ENCODE measurements around the gene DYNC1H1.

DYNC1H1 gene

GRCh38 chr14:102029956-102030355 is 65.6 kb downstream of the DYNC1H1 start:
- in situ Hi-C loops (cut with MboI; ENCODE audit: low sequenced_read_pairs), result no loop called here

GRCh38 chr14:102033241-102033640 is 68.9 kb downstream of the DYNC1H1 start:
- in situ Hi-C loops (cut with MboI; ENCODE audit: low sequenced_read_pairs), result no loop called here

- in situ Hi-C loops (cut with MboI; ENCODE audit: low sequenced_read_pairs), result no loop called here
These were observed 69.9 kb downstream of the DYNC1H1 start for GRCh38 chr14:102034301-102034700.

- in situ Hi-C loops (cut with MboI; ENCODE audit: low sequenced_read_pairs), result no loop called here
These were observed 71.5 kb downstream of the DYNC1H1 start for GRCh38 chr14:102035914-102036313.

GRCh38 chr14:102037686-102038085 is 73.3 kb downstream of the DYNC1H1 start:
- in situ Hi-C loops (cut with MboI; ENCODE audit: low sequenced_read_pairs), result no loop called here

GRCh38 chr14:102039157-102039556 is 74.8 kb downstream of the DYNC1H1 start:
- in situ Hi-C loops (cut with MboI; ENCODE audit: low sequenced_read_pairs), result no loop called here

GRCh38 chr14:102040153-102040552 is 75.8 kb downstream of the DYNC1H1 start:
- in situ Hi-C loops (cut with MboI; ENCODE audit: low sequenced_read_pairs), result no loop called here

- in situ Hi-C loops (cut with MboI; ENCODE audit: low sequenced_read_pairs), result no loop called here
These were observed 78.3 kb downstream of the DYNC1H1 start for GRCh38 chr14:102042699-102043098.

- in situ Hi-C loops (cut with MboI; ENCODE audit: low sequenced_read_pairs), result no loop called here
These were observed 79.1 kb downstream of the DYNC1H1 start for GRCh38 chr14:102043251-102044025.

- in situ Hi-C loops (cut with MboI; ENCODE audit: low sequenced_read_pairs), result no loop called here
These were observed 80.2 kb downstream of the DYNC1H1 start for GRCh38 chr14:102044566-102044965.

- in situ Hi-C loops (cut with MboI; ENCODE audit: low sequenced_read_pairs), result no loop called here
These were observed 82.2 kb downstream of the DYNC1H1 start for GRCh38 chr14:102046337-102047278.

- in situ Hi-C loops (cut with MboI; ENCODE audit: low sequenced_read_pairs), result no loop called here
These were observed 83.6 kb downstream of the DYNC1H1 start for GRCh38 chr14:102047808-102048540.

- in situ Hi-C loops (cut with MboI; ENCODE audit: low sequenced_read_pairs), result loop anchor here (25.0 kb wide), 1 partner anchor 263 kb away; the partner anchor contains the start of genes MOK and ZNF839
These were observed 85.1 kb downstream of the DYNC1H1 start for GRCh38 chr14:102049258-102050025.

GRCh38 chr14:102050026-102050405 is 85.6 kb downstream of the DYNC1H1 start:
- in situ Hi-C loops (cut with MboI; ENCODE audit: low sequenced_read_pairs), result loop anchor here (25.0 kb wide), 1 partner anchor 262 kb away; the partner anchor contains the start of genes MOK and ZNF839

GRCh38 chr14:102050625-102051024 is 86.3 kb downstream of the DYNC1H1 start:
- in situ Hi-C loops (cut with MboI; ENCODE audit: low sequenced_read_pairs), result loop anchor here (25.0 kb wide), 1 partner anchor 262 kb away; the partner anchor contains the start of genes MOK and ZNF839

- in situ Hi-C loops (cut with MboI; ENCODE audit: low sequenced_read_pairs), result loop anchor here (25.0 kb wide), 1 partner anchor 260 kb away; the partner anchor contains the start of genes MOK and ZNF839
These were observed 88.1 kb downstream of the DYNC1H1 start for GRCh38 chr14:102052522-102052921.

GRCh38 chr14:102055181-102055901 is 91.0 kb downstream of the DYNC1H1 start:
- in situ Hi-C loops (cut with MboI; ENCODE audit: low sequenced_read_pairs), result loop anchor here (25.0 kb wide), 1 partner anchor 257 kb away; the partner anchor contains the start of genes MOK and ZNF839

- in situ Hi-C loops (cut with MboI; ENCODE audit: low sequenced_read_pairs), result loop anchor here (25.0 kb wide), 1 partner anchor 255 kb away; the partner anchor contains the start of genes MOK and ZNF839
These were observed 92.5 kb downstream of the DYNC1H1 start for GRCh38 chr14:102056694-102057442.

Measured in HL-60/S4 treated with retinoic acid at 250 ng/mL for 4 days and 3 days (cell line).